Right ventricle myocardium superior (tissue), 1 donor: ENCODE results near the gene MPC1. TPM values are rescaled to one million over a fixed set of nuclear protein-coding genes. Genes with fewer than 3 reads are reported as not detected.
A peak's percentile ranks its signal among the peaks of the same experiment; 100 is the strongest.
"Not testable (repeated sequence)": the region's sequence is repeated elsewhere in the genome, so short reads cannot be mapped to it uniquely, and the experiment has no call there.

Experiments
- ATAC-seq: fragments of 200-7000 bp; cut with Tn5 transposase; one replicate; pipeline ENCODE4 v1.9.1; 2020; ENCODE audit warnings: mild to moderate bottlenecking; ENCODE audit not compliant: poor library complexity
- DNase-seq: peaks from one replicate; pipeline ENCODE4 v3.0.0-alpha.2; 2020
- intact Hi-C: fragments of 100-400 bp; cut with DNase I; formaldehyde crosslinking; loops from one replicate; pipeline ENCODE4 v1.11.2; 2022
- total RNA-seq: library from RNA; stranded (reverse); fragmentation: NEBNext Ultra II Directional; extraction: Animal tissue kit (Norgen Biotek cat#: 25700); gene quantifications from one replicate; pipeline ENCODE4 v1.2.1, GENCODE V29; 2021
- donor health status: DM: no; HTN: yes; CAD: no; lungs with severe emphysema.

The MPC1 gene
- total RNA-seq, 1 donor from 2014 or later, result 393 TPM

GRCh38 chr6:166360243-166361076, 22.3 kb downstream of the MPC1 start:
- ATAC-seq, result peak; percentile 54
- intact Hi-C loops, result no loop called here

DNA sequence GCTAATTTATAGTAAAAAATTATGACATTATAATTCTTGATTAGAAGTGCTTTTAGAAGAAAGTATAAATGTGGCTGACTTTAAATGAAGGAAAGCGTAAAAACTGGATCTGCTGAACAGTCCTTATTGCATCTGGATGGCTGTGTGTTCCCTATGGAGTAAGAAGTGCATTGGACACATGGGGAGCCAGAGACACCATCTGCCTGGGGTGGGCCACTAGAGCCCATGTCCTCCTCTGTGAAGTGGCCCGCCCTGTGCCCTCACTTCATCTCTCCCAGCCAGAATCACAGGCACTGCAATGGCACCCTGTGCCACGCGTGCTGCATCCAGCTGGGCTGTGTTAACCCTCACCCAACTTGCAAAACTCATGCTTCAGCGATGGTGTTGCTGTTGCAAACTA, 27.2 kb downstream of the MPC1 start:
- intact Hi-C loops, result no loop called here
- DNase-seq (no peak), ATAC-seq (no peak)

More at GRCh38 chr6:166360243-166361076, 22.3 kb downstream of the MPC1 start:
- DNase-seq, result no peak

DNA sequence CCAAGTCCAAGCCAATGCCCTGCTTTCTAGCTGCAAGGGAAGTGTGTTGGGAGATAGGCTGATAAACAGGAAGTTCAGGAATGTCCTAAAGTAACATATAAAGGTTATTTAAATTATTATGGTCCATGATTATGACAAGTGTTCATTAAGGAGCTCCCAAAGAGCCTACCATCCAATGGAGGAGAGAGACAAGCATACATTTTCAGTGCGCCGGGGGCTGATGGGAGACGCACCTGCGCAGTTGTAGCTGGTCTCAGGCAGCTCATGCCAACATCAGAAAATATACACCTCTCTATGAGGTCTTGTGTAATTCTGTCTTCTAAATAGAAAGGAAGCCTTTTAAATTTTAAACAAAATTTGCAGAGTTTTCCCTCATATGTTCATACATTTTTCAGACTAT, 27.8 kb downstream of the MPC1 start:
- ATAC-seq (no peak), DNase-seq (no peak)
- intact Hi-C loops, result no loop called here

GRCh38 chr6:166354143-166354542, 28.6 kb downstream of the MPC1 start:
- intact Hi-C loops, result no loop called here
- ATAC-seq (no peak), DNase-seq (no peak)

- intact Hi-C loops, result no loop called here
- no peak for ATAC-seq
- no peak for DNase-seq
Observed at GRCh38 chr6:166353507-166353906, 29.2 kb downstream of the MPC1 start.

GRCh38 chr6:166352923-166353322, 29.8 kb downstream of the MPC1 start:
- DNase-seq, result no peak
- ATAC-seq, result no peak
- intact Hi-C loops, result no loop called here

GRCh38 chr6:166351715-166352285, 30.9 kb downstream of the MPC1 start:
- intact Hi-C loops, result no loop called here
- no peak for DNase-seq
- peak; percentile 77 for ATAC-seq

- intact Hi-C loops, result no loop called here
- DNase-seq (no peak), ATAC-seq (no peak)
Observed at GRCh38 chr6:166348305-166348949, 34.3 kb downstream of the MPC1 start.

GRCh38 chr6:166346965-166347364, 35.8 kb downstream of the MPC1 start:
- ATAC-seq (no peak), DNase-seq (no peak)
- intact Hi-C loops, result no loop called here

DNA sequence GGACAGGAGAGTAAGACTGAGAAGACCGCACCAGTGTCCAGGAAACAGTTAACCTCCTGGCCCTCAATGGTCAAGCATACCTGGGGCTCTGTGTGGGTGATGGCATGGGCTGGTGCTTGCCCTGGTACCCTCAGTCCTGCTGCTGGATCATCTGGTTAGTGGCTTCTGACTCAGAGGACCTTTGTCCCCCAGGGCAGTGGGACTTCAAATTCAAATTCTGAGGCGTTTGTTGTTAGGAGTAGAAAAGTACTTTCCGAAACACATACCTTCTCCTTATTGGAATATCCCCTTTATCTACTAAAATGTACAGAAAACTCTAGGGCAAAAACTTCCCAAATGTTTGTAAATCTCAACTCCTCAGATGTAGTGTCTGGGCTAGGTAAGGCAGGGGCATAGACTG, 36.3 kb downstream of the MPC1 start:
- intact Hi-C loops, result no loop called here
- no peak for ATAC-seq
- no peak for DNase-seq

DNA sequence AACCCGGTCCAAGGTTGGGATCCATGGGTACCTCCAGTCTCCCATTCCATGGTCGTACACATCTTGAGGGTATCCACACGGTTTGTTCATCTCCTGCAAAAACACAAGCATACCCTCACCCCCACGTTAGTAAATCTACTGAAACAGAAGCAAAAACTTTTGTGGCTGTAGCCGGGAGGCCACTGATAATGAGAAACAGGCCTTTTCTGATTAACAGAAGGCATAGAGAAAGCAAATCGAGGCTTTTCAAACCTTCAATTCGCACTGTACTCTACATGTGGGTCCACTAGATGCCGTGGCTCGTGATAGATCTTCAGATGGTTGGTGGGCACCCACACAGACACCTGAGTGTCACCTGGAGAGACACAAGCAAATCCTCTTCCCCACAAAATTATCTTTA, 37.1 kb downstream of the MPC1 start:
- ATAC-seq, intact Hi-C loops, DNase-seq: not testable (repeated sequence)

- ATAC-seq, DNase-seq, intact Hi-C loops: not testable (repeated sequence)
Observed at GRCh38 chr6:166344921-166345320, 37.8 kb downstream of the MPC1 start.

DNA sequence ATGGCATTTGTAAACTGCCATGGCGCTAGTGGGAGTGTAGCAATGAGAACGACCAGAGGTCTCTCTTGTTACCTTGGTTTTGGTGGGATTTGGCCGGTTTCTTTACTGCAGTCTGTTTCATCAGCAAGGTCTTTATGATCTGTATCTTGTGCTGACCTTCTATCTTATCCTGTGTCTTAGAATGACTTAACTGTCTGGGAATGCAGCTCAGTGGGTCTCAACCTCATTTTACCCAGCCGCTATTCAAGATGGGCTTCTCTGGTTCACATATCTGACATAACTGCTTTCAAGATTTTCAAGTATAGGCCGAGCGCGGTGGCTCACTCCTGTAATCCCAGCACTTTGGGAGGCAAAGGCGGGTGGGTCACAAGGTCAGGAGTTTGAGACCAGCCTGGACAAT, 38.5 kb downstream of the MPC1 start:
- DNase-seq (no peak), ATAC-seq (no peak)
- intact Hi-C loops, result no loop called here

DNA sequence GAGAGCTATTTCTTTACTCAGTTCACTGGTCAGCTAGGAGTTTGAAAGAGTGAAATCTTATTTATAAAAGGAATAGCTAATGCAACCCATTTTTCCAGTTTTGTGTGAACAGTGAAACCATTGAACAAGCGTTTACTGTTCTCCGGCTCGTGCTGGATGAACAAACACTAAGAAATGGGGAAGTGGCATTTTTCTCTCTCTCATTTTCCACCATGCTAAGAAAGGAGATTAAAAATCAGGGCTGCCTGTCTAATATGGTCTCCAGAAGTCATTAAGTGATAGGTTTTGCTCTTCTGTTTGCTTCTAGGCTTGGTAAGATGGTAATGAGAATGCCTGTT, 39.6 kb downstream of the MPC1 start:
- no peak for ATAC-seq
- intact Hi-C loops, result no loop called here
- no peak for DNase-seq

DNA sequence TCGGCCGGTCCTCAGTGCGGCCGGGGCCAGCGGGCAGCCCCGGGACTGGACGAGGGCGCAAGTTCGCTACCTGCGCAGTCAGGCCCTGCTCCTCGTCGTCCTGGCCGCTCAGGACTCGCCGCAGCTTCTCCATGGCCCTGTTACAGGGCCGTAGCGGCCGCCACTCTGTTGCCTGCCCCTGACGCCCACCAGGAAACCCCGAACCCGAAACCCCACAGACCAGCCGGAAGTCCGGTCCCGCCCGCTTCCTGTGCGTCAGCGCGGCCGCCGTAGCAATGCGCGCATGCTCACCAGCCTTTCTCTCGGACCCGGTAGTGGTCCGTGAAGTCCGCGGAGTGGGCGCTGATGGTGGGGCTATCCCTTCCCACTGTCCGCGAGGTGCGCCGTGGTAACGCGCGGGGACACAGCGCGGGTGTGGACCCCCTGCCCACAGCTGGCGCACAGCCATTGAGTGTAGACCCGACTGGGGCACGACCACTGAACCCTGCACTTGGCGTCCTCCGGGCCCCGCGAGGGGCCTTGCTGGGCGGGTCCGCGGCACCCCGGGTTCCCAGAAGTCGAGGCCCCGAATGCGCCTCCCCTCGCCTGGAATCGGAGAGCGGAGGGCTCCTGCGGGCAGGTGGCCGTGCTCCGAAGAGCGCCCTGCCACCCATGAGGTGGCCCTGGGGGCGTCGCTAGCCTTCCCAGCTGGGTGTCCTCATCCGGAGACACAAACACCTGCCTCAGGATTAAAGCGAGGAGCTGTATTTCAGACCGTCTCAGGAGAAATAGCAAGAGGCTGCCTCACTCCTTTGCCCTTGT, 40.2 kb downstream of the MPC1 start, which contains the start of gene SFT2D1:
Gene SFT2D1, minus strand, starts transcription at position 197 of the 801 bp plus-strand sequence. Its CDS starts 64 bp downstream, at position 133.
- peak; percentile 99 for ATAC-seq
- DNase-seq, result peak; percentile 94
- intact Hi-C loops, result no loop called here

DNA sequence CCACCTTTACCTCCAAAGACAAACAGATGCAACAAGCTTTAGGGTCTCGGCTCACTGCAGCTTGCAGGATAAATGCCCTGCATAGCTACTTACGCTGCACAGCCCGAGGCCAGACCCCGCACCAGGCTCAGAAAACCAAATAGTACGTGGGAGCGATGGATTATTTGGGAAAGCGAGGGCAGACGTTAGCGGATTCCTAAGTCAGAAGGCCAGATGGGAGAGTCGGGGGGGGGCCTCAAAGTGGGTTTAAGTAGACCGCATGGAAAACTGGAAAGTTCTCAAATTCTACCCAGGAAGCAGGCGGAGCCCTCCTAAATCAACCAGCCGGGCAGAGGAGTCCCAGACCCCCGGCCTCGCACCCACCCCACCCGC, 40.8 kb downstream of the MPC1 start:
- intact Hi-C loops, result no loop called here
- ATAC-seq (no peak), DNase-seq (no peak)

DNA sequence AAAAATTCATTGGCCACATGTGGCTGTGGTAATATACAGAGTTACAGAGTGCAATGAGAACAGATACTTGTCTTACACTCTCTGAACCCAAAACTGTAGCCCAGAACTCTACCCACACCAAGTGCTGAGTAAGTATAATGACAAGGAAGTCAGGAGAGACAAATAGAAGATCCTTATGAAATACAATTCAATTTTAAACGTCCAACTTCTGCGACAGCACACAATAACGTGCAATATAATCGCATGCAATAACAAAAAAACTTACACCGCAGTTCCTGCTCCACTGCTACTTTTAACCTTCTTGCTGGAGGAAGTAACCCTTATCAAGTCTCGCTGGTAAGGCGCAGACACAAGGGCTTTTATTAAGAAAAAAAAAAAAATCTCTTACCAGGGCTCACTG, 41.3 kb downstream of the MPC1 start:
- ATAC-seq (no peak), DNase-seq (no peak)
- intact Hi-C loops, result no loop called here

DNA sequence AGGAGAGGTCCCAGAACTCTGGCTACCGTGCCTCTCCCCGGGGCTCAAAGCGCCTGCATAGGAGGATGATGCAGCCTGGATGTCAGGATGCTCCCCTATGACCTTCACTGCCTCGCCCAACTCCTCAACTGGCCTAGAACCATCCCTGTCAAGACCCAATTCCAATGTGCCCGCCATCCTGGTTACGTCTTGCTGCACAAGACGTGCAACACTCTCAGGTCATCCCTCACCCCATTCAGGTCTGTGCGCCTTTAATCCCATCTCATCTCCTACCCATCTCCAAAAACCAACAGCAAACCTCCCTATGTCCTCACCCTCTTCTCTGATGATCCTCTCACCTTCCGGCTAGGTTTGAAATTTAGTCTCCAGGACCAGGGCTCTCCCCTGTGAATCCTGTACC, 43.9 kb downstream of the MPC1 start:
- no peak for ATAC-seq
- no peak for DNase-seq
- intact Hi-C loops, result no loop called here

DNA sequence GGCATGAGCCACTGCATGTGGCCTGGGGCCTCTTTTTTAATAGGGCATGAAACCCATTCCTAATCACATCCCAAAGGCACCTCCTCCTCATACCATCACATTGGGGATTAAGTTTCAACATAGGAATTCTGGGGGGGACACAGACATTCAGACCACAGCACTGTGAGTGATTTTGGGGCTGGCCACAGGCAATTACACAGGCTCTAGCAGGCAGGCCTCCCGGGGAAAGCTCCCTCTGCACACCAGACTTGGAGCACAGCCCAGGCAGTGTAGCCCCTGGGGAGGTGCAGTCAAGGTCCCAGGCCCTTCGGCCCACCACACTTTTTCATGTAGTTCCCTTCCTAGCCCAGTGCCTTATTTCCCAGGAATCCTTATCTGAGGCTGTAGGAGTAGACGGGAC, 45.9 kb downstream of the MPC1 start:
- ATAC-seq, result no peak
- intact Hi-C loops, result no loop called here

More for the DNA sequence above, 45.9 kb downstream of the MPC1 start:
- peak; percentile 49 for DNase-seq
